Osteoblast (primary cell): ENCODE measurements around the gene RAX2. TPM values are rescaled to one million over a fixed set of nuclear protein-coding genes. Genes with fewer than 3 reads are reported as not detected.
"Not testable (repeated sequence)": the region's sequence is repeated elsewhere in the genome, so short reads cannot be mapped to it uniquely, and the experiment has no call there.

Source experiments
- DNase-seq: peaks from one replicate; pipeline ENCODE4 v3.0.0; 2011; ENCODE audit warnings: low spot score, mixed read lengths; ENCODE audit not compliant: insufficient read length; ENCODE audit errors: missing footprints
- H2AFZ ChIP-seq: 2 replicates; pipeline ENCODE4 v1.6.0; 2011; ENCODE audit warnings: mild to moderate bottlenecking, low read length
- H3K27ac ChIP-seq: 2 replicates; pipeline ENCODE4 v1.5.1; 2011; ENCODE audit warnings: mild to moderate bottlenecking, low read depth, low read length, moderate library complexity
- H3K27me3 ChIP-seq: 2 replicates; pipeline ENCODE4 v1.6.0; 2012; ENCODE audit warnings: mild to moderate bottlenecking, control low read depth, inconsistent platforms, low read length, moderate library complexity; ENCODE audit not compliant: insufficient read depth
- H3K36me3 ChIP-seq: 2 replicates; pipeline ENCODE4 v1.5.1; 2011; ENCODE audit warnings: mild to moderate bottlenecking, low read length, control low read depth, moderate library complexity; ENCODE audit not compliant: insufficient read depth
- H3K4me1 ChIP-seq: 2 replicates; pipeline ENCODE4 v1.5.1; 2011; ENCODE audit warnings: mild to moderate bottlenecking, low read length, control low read depth, moderate library complexity; ENCODE audit not compliant: insufficient read depth
- H3K4me2 ChIP-seq: 2 replicates; pipeline ENCODE4 v1.6.0; 2011; ENCODE audit warnings: mild to moderate bottlenecking, low read length; ENCODE audit not compliant: insufficient read depth
- H3K4me3 ChIP-seq: fragments of 200-600 bp; sonication (generic); 3 replicates; pipeline ENCODE4 v1.5.1; 2012; ENCODE audit warnings: mild to moderate bottlenecking, low read length, inconsistent platforms; ENCODE audit not compliant: insufficient read depth
- H3K79me2 ChIP-seq: 2 replicates; pipeline ENCODE4 v1.6.0; 2012; ENCODE audit warnings: mild to moderate bottlenecking, low read length, control low read depth, inconsistent platforms; ENCODE audit not compliant: insufficient read depth
- H3K9me3 ChIP-seq: 2 replicates; pipeline ENCODE4 v1.5.1; 2011; ENCODE audit warnings: low read depth, low read length, control low read depth
- H4K20me1 ChIP-seq: 2 replicates; pipeline ENCODE4 v1.6.0; 2012; ENCODE audit warnings: mild to moderate bottlenecking, low read length, control low read depth; ENCODE audit not compliant: insufficient read depth
- total RNA-seq: library from RNA; depleted of rRNA; stranded (reverse); fragments of >200 nt; gene quantifications from 2 replicates; pipeline ENCODE4 v1.2.3, GENCODE V29; 2012
- TF ChIP-seq, protein P1 (sequence below): IDR thresholded peaks from 2 replicates; pipeline ENCODE4 v1.5.1; 2011; ENCODE audit warnings: mild to moderate bottlenecking, low read depth, low read length, moderate library complexity; ENCODE audit errors: extremely low read depth

The RAX2 gene
- total RNA-seq, 1 donor: not detected

DNA sequence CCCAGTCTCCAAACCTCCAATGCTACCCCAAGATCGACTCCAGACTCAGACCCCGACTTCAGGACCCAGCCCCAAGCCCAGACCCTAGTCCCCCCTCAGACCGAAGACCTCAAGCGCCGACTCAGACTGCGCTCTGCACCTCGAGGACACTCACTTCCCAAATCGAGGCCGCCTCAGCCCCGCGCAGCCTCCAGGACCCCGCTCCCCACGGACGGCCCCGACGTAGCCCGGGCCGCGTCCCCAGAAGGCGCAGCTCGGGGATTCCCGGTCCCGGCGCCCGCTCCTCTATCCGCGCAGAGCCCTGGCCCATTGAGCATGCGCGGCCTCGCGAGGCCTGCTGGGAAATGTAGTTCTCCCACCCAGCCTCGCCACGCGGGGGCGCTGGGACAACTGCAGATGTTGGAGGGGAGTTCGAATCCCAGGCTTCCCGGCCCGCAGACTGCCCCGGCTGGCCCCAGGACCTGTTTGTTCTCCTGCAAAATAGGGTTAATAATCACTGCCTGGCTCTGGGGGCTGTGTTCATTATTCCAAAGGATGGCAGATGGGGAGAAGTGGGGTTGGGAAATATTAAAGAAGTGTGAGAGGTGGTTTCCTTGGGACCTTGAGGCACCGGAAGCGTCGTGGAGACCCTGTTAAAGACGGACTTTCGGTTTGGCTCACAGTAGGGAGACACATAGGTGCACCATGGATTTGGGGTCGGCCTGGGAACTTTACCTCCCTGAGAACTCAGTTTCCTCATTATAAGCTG is 10.5 kb downstream of the RAX2 start, which contains the start of gene APBA3:
TSS of gene APBA3 (minus strand) at position 311 of the 748 bp plus-strand sequence. CDS start 1,428 bp downstream, outside the sequence.
- Histone ChIP-seq H4K20me1 (no peaks in the 10 kb centered on the region), H3K36me3 (peaks cover 18% of the 10 kb centered on the region), H3K4me1 (peaks cover 14% of the 10 kb centered on the region), H3K4me2 (peak within 1 kb of the TSS; percentile 95), H3K27me3 (no peaks in the 10 kb centered on the region), H2AFZ (peak within 1 kb of the TSS; percentile 96), H3K27ac (peak within 1 kb of the TSS; percentile 99), H3K9me3 (no peaks in the 10 kb centered on the region), H3K79me2 (peaks cover 29% of the 10 kb centered on the region), H3K4me3 (peak within 1 kb of the TSS; percentile 96)
- TF ChIP-seq, protein P1, sequence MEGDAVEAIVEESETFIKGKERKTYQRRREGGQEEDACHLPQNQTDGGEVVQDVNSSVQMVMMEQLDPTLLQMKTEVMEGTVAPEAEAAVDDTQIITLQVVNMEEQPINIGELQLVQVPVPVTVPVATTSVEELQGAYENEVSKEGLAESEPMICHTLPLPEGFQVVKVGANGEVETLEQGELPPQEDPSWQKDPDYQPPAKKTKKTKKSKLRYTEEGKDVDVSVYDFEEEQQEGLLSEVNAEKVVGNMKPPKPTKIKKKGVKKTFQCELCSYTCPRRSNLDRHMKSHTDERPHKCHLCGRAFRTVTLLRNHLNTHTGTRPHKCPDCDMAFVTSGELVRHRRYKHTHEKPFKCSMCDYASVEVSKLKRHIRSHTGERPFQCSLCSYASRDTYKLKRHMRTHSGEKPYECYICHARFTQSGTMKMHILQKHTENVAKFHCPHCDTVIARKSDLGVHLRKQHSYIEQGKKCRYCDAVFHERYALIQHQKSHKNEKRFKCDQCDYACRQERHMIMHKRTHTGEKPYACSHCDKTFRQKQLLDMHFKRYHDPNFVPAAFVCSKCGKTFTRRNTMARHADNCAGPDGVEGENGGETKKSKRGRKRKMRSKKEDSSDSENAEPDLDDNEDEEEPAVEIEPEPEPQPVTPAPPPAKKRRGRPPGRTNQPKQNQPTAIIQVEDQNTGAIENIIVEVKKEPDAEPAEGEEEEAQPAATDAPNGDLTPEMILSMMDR: peak; percentile 64
- peak; percentile 99 for DNase-seq

DNA sequence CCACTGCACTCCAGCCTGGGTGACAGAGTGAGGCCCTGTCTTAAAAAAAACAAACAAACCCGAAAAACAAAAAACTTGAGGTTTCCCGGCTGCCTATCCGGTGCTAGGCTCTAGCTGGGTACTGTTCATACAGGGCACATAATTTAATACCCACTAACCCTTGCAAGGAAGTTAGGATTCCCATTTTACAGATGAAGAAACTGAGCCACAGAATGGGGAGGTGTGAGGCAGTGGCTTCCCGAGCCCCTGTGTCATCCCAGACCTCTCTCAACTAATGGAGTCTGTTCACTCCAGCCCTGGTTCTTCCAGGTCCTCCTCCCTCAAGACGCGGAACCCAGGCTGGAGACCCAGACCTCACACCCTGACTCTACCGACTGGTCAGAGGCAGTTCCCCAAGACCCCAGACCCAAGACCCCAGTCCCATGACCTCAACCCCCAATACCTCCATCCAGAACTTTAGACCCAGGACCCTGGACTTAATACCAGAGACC is 11.1 kb downstream of the RAX2 start:
- Histone ChIP-seq H3K4me2 (peak overlapping the region; percentile 95), H3K27me3 (no peaks in the 10 kb centered on the region), H3K4me1 (peaks cover 14% of the 10 kb centered on the region), H4K20me1 (no peaks in the 10 kb centered on the region), H3K36me3 (peaks cover 19% of the 10 kb centered on the region), H3K9me3 (no peaks in the 10 kb centered on the region), H3K27ac (peak overlapping the region; percentile 82), H3K79me2 (peaks cover 29% of the 10 kb centered on the region), H3K4me3 (peak overlapping the region; percentile 90), H2AFZ (peak overlapping the region; percentile 75)
- no peak for DNase-seq
- TF ChIP-seq, protein P1: no peak

DNA sequence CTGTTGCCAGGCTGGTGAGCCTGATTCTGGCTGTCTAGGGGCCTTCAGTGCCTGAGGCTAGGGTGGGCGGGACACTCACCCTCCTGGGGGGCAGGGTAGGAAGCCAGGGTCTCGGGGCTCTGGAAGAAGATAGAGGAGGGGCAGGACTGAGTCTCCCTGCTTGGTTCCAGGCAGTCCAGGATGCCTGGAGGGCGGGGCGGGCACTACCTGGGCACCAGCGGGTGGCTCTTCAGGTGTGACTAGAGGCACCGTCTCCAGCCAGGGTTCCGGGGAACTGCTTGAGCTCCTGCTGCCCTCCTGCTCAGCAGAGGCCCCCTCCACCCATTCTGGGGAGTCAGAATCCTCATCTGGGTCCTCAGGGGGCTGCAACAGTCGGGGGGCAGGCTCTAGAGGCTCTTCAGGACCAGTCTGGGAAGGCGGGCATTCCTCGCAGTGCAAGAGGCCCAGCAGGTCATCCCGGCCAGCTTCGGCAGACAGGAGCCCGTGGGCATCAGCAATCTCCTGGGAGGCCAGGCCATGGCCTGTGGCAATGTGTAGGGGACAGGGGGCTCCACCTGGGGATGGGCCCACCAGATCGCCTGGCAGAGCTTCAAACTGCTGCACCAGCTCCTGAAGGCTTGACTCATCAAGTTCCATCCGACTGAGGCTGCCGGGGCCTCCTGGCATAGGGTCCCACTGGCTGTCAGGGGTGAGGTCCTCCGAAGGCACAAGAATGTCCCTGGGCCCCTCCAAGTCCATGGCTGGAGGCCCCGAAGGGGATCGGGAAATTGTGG is 12.4 kb downstream of the RAX2 start:
- Histone ChIP-seq H3K4me3 (no peak overlapping the region), H3K36me3 (peaks cover 14% of the 10 kb centered on the region), H3K4me2 (no peak overlapping the region), H3K4me1 (peaks cover 14% of the 10 kb centered on the region), H4K20me1 (no peaks in the 10 kb centered on the region), H2AFZ (no peak overlapping the region), H3K27me3 (no peaks in the 10 kb centered on the region), H3K79me2 (peaks cover 27% of the 10 kb centered on the region), H3K9me3 (no peaks in the 10 kb centered on the region), H3K27ac (no peak overlapping the region)
- no peak for DNase-seq
- TF ChIP-seq, protein P1: no peak

DNA sequence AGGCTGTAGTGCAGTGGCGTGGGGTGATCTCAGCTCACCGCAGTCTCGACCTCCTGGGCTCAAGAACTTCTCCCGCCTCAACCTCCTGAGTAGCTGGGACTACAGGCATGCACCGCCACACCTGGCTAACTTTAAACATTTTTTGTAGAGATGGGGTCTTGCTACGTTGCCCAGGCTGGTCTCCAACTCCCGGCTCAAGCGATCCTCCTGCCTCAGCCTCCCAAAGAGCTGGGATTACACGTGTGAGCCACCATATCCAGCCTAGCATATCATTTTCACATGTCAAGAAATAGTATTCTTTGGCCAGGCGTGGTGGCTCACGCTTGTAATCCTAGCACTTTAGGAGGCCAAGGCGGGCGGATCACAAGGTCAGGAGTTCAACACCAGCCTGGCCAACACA is 13.7 kb downstream of the RAX2 start:
- H3K27ac ChIP-seq, H3K4me2 ChIP-seq, H3K9me3 ChIP-seq, H2AFZ ChIP-seq, H3K4me3 ChIP-seq, H4K20me1 ChIP-seq, H3K27me3 ChIP-seq, DNase-seq: not testable (repeated sequence)
- Histone ChIP-seq H3K79me2 (peaks cover 26% of the 10 kb centered on the region), H3K4me1 (peaks cover 13% of the 10 kb centered on the region), H3K36me3 (peaks cover 14% of the 10 kb centered on the region)

DNA sequence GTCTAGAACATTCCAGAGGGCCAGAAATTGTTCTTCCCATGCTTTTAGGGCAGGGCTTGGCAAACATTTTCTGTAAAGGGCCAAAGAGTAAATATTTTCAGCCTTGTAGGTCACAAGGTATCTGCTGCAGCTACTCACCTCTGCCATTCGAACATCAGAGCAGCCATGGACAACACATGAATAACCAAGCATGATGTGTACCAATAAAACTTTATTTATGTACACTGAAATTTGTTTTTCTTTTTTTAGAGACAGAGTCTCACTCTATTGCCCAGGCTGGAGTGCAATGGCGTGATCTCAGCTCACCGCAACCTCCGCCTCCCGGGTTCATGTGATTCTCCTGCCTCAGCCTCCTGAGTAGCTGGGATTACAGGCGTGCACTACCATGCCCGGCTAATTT is 14.3 kb downstream of the RAX2 start:
- H3K9me3 ChIP-seq, H3K4me3 ChIP-seq, DNase-seq, H3K4me1 ChIP-seq, H4K20me1 ChIP-seq, H3K27me3 ChIP-seq, H3K4me2 ChIP-seq, H3K27ac ChIP-seq, H2AFZ ChIP-seq: not testable (repeated sequence)
- peaks cover 22% of the 10 kb centered on the region for H3K79me2 ChIP-seq
- H3K36me3 ChIP-seq: peaks cover 14% of the 10 kb centered on the region
